Adipose tissue (tissue), 3 donors: ENCODE measurements around the gene FAM124B. TPM values are rescaled to one million over a fixed set of nuclear protein-coding genes. Genes with fewer than 3 reads are reported as not detected.
A peak's percentile ranks its signal among the peaks of the same experiment; 100 is the strongest.
"Not testable (repeated sequence)": the region's sequence is repeated elsewhere in the genome, so short reads cannot be mapped to it uniquely, and the experiment has no call there.

ENCODE experiments used
- H3K27ac ChIP-seq: one replicate; pipeline ENCODE4 v1.5.1; 2013; ENCODE audit warnings: low read depth, low read length
- WGBS, 3 donors: extraction: QIAGEN DNeasy Blood & Tissue Kit; methylation state at CpG; one replicate each; pipeline ENCODE4 v1.1.7; 2013; 5-methylcytosine and 5-hydroxymethylcytosine counted together
- polyA plus RNA-seq, 3 donors: library from polyadenylated mRNA; stranded (reverse); fragments of 200-250 nt; gene quantifications; one replicate each; pipeline ENCODE4 v1.2.3, GENCODE V29; 2013
- donor health status: healthy with polysubstance abuse.
- donor health status: Bipolar disorder and iron deficiency.
- donor health status: healthy.

FAM124B gene
- polyA plus RNA-seq, 3 donors: 0.48 to 2.0 (median 1.8) TPM

- H3K27ac ChIP-seq: no peak overlapping the region
- WGBS, 3 donors: 29 to 70% (median 65%) methylated on average over 1 of the region's 1 CpG
Measured at GRCh38 chr2:224417361-224417729, 15.4 kb upstream of the FAM124B start.

- 80 to 92% (median 83%) methylated on average over 5 of the region's 5 CpGs for WGBS, 3 donors
- no peak overlapping the region for H3K27ac ChIP-seq
Measured at GRCh38 chr2:224416656-224417360, 14.9 kb upstream of the FAM124B start.

- 87 to 94% (median 90%) methylated on average over 2 of the region's 2 CpGs for WGBS, 3 donors
- no peak overlapping the region for H3K27ac ChIP-seq
Measured at GRCh38 chr2:224413381-224413780, 11.5 kb upstream of the FAM124B start.

- H3K27ac ChIP-seq: no peak overlapping the region
- 59 to 74% (median 72%) methylated on average over 18 of the region's 18 CpGs for WGBS, 3 donors
Measured at GRCh38 chr2:224412141-224413015, 10.5 kb upstream of the FAM124B start.

- no peak overlapping the region for H3K27ac ChIP-seq
- WGBS, 3 donors: 79 to 91% (median 91%) methylated on average over 3 of the region's 3 CpGs
Measured at GRCh38 chr2:224410946-224411561, 9.1 kb upstream of the FAM124B start.

GRCh38 chr2:224408676-224409075 lies 6.8 kb upstream of the FAM124B start:
- H3K27ac ChIP-seq: no peak overlapping the region
- WGBS, 3 donors: 41 to 54% (median 42%) methylated on average over 2 of the region's 2 CpGs

- peak overlapping the region; percentile 0 for H3K27ac ChIP-seq
- WGBS, 3 donors: 42 to 55% (median 47%) methylated on average over 5 of the region's 5 CpGs
Measured at GRCh38 chr2:224407241-224407701, 5.4 kb upstream of the FAM124B start.

GRCh38 chr2:224405841-224406370 lies 4.0 kb upstream of the FAM124B start:
- H3K27ac ChIP-seq: no peak overlapping the region
- WGBS, 3 donors: 67 to 84% (median 67%) methylated on average over 4 of the region's 4 CpGs

GRCh38 chr2:224405412-224405811 lies 3.5 kb upstream of the FAM124B start:
- 41 to 65% (median 52%) methylated on average over 3 of the region's 3 CpGs for WGBS, 3 donors
- H3K27ac ChIP-seq: no peak overlapping the region

- WGBS, 3 donors: 77 to 80% (median 80%) methylated on average over 5 of the region's 5 CpGs
- no peak overlapping the region for H3K27ac ChIP-seq
Measured at GRCh38 chr2:224404796-224405195, 2.9 kb upstream of the FAM124B start.

- no peak overlapping the region for H3K27ac ChIP-seq
- 87 to 96% (median 96%) methylated on average over 2 of the region's 2 CpGs for WGBS, 3 donors
Measured at GRCh38 chr2:224403657-224404056, 1.8 kb upstream of the FAM124B start.

- no peak overlapping the region for H3K27ac ChIP-seq
- WGBS, 3 donors: 40 to 80% (median 41%) methylated on average over 22 of the region's 22 CpGs
Measured at GRCh38 chr2:224400886-224401632, 848 bp downstream of the FAM124B start.

- WGBS, 3 donors: 54 to 79% (median 67%) methylated on average over 8 of the region's 8 CpGs
- no peak overlapping the region for H3K27ac ChIP-seq
Measured at GRCh38 chr2:224400174-224400810, 1.6 kb downstream of the FAM124B start.

- H3K27ac ChIP-seq: no peak overlapping the region
- WGBS, 3 donors: 82 to 92% (median 86%) methylated on average over 3 of the region's 3 CpGs
Measured at GRCh38 chr2:224398289-224398688, 3.6 kb downstream of the FAM124B start.

GRCh38 chr2:224397100-224397499 lies 4.8 kb downstream of the FAM124B start:
- H3K27ac ChIP-seq: not testable (repeated sequence)
- WGBS, 3 donors: 77 to 91% (median 87%) methylated on average over 5 of the region's 5 CpGs

GRCh38 chr2:224395620-224396390 lies 6.1 kb downstream of the FAM124B start:
- WGBS, 3 donors: 84 to 88% (median 88%) methylated on average over 9 of the region's 9 CpGs
- no peak overlapping the region for H3K27ac ChIP-seq
